ENCODE measurements around the gene INPP4B.

INPP4B gene

DNA sequence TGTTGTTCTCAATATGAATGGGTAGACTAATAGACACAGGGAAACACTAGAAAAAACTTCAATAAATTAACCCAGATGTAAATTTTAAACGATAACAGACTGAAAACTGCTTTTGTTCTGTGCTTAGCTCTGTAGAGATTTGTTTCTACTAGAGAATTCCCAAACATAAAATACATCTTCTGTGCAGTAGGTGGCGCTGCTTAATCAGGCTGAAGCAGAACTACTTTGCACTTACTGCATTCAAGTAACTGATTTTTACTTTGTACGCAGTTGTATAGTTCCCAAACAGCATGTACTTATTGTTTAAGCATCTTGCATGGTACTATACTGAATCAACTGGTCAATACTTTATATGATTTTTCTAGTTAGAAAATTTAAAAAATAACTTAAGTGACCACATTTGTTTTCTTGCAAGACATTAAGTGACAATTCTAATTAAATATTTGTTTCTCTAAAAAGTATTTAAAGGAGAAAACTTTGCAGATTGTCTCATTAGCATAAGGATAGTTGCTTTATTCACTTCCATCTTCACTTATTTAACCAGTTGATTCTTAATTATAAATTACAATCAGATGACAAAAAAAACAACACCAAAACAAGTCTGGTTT is 719.1 kb downstream of the INPP4B start:
- peak; percentile 85 for DNase-seq (ENCODE audit: low read depth)
- H3K36me3 ChIP-seq (ENCODE audit: control insufficient read depth, insufficient read depth, low read length, severe bottlenecking) = no peaks in the 10 kb centered on the region
- H3K9me3 ChIP-seq (ENCODE audit: control insufficient read depth, low read length) = no peaks in the 10 kb centered on the region
- no peak overlapping the region for H3K9ac ChIP-seq (ENCODE audit: low read length)
- no peaks in the 10 kb centered on the region for H3K27me3 ChIP-seq (replicated peaks; ENCODE audit: control insufficient read depth, insufficient read depth, low read length)
- peaks cover 6% of the 10 kb centered on the region for H3K4me1 ChIP-seq (ENCODE audit: control insufficient read depth, insufficient read depth, low read length)
- H3K4me3 ChIP-seq (ENCODE audit: low read length) = no peak overlapping the region

DNA sequence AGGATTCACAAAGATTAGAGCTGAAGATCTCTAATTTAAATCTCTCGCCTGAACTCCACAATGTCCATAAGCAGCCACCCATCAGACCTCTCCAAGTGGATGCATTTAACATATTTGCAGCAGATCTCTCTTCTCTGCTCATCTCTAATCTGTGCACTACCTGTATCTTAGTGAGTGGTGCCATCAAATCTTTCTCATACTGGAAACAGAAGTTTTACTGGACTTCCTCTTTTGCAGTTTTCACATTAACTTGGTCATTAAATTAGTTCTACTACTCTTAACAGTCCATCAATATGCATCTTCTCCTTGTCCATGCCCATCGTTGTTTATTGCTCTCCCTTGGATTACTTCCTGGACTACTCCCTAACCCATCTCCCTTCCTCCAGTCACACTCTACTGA is 721.2 kb downstream of the INPP4B start:
- DNase-seq (ENCODE audit: low read depth) = no peak
- Histone ChIP-seq H3K4me1 (ENCODE audit: control insufficient read depth, insufficient read depth, low read length) (peaks cover 6% of the 10 kb centered on the region), H3K27me3 (replicated peaks; ENCODE audit: control insufficient read depth, insufficient read depth, low read length) (no peaks in the 10 kb centered on the region), H3K9me3 (ENCODE audit: control insufficient read depth, low read length) (no peaks in the 10 kb centered on the region), H3K9ac (ENCODE audit: low read length) (no peak overlapping the region), H3K4me3 (ENCODE audit: low read length) (no peak overlapping the region), H3K36me3 (ENCODE audit: control insufficient read depth, insufficient read depth, low read length, severe bottlenecking) (no peaks in the 10 kb centered on the region)

DNA sequence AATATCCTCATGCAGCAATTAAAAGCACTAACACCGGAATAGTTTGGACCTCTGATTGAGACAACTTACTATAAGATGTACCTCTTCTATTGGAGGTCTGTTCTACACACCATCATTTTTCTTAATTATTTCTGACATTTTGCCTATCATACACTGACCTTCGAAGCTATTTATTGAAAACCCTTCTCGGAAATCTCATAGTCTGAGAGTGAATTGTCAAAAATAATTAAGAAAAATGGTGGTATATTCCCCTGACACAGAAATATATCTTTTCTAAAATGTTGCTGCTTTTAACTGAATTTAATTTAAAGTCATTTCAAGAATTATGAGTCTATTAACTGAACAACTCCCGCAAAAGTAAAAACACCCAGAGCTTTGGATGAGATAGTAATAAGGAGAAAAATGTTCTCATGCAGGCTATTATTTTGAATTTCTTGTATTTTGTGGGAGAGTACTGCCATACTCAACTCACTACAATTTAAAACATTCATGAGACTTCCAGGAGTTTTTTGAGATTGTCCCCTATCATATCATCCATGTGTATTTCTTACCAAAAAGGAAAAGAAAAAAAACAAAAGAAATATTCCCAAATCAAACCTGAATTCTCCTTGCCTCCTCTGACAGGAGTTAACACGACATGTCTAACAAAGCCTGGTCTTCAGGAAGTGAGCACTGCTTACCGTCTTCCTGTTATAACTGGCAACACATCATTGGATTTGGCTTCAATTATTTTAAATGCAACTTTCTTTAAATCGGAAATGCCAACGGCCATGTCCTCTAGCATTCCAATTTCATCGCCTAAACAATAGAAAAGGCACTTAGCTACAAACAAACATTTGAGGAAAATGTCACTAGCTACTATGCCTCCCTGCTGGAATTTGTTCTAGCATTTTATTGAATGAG is 724.4 kb downstream of the INPP4B start:
- DNase-seq (ENCODE audit: low read depth) = no peak
- H3K9ac ChIP-seq (ENCODE audit: low read length) = no peak overlapping the region
- H3K36me3 ChIP-seq (ENCODE audit: control insufficient read depth, insufficient read depth, low read length, severe bottlenecking) = no peaks in the 10 kb centered on the region
- no peaks in the 10 kb centered on the region for H3K4me1 ChIP-seq (ENCODE audit: control insufficient read depth, insufficient read depth, low read length)
- no peaks in the 10 kb centered on the region for H3K27me3 ChIP-seq (replicated peaks; ENCODE audit: control insufficient read depth, insufficient read depth, low read length)
- no peaks in the 10 kb centered on the region for H3K9me3 ChIP-seq (ENCODE audit: control insufficient read depth, low read length)
- H3K4me3 ChIP-seq (ENCODE audit: low read length) = no peak overlapping the region

DNA sequence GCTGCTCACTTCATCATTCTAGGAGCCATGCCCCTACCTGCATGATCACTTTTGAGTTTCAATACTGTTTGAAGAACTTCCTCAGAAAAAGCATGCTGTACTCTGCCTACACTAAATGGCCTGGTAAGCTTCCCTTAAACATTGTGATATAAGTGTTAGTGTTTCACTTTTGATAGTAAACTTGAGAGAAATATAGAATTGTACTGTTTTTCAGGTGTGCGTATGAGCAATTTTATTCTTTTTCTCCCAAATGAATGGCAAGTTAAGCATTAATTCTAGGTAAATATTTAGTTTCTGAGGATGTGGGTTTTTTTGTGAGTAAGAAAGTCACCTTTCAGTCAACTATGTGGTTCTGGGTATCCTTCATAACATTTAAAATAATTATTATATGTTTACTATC is 725.2 kb downstream of the INPP4B start:
- Histone ChIP-seq H3K27me3 (replicated peaks; ENCODE audit: control insufficient read depth, insufficient read depth, low read length) (no peaks in the 10 kb centered on the region), H3K36me3 (ENCODE audit: control insufficient read depth, insufficient read depth, low read length, severe bottlenecking) (no peaks in the 10 kb centered on the region), H3K4me3 (ENCODE audit: low read length) (no peak overlapping the region), H3K9ac (ENCODE audit: low read length) (no peak overlapping the region), H3K4me1 (ENCODE audit: control insufficient read depth, insufficient read depth, low read length) (no peaks in the 10 kb centered on the region), H3K9me3 (ENCODE audit: control insufficient read depth, low read length) (no peaks in the 10 kb centered on the region)
- no peak for DNase-seq (ENCODE audit: low read depth)

DNA sequence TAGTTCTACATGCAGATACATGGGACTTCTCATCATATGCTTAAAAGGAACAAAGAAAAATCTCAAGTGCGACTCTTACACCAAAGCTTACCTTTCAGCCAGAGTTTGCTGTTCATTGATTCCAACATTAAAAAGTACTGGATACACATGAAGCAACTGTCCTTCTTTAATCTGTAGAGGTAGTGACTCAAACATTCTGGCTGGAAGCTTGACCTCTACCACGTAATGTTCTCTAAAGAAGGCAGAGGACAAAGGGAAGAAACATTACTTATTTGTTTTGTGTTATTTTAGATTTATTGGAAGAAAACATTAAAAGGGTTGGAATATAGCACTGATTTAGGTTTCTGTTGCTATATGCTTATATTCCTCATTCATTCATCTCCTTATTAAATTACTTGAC is 733.6 kb downstream of the INPP4B start:
- Histone ChIP-seq H3K4me1 (ENCODE audit: control insufficient read depth, insufficient read depth, low read length) (peaks cover 7% of the 10 kb centered on the region), H3K9me3 (ENCODE audit: control insufficient read depth, low read length) (no peaks in the 10 kb centered on the region), H3K9ac (ENCODE audit: low read length) (no peak overlapping the region), H3K36me3 (ENCODE audit: control insufficient read depth, insufficient read depth, low read length, severe bottlenecking) (no peaks in the 10 kb centered on the region), H3K4me3 (ENCODE audit: low read length) (no peak overlapping the region), H3K27me3 (replicated peaks; ENCODE audit: control insufficient read depth, insufficient read depth, low read length) (no peaks in the 10 kb centered on the region)
- no peak for DNase-seq (ENCODE audit: low read depth)

DNA sequence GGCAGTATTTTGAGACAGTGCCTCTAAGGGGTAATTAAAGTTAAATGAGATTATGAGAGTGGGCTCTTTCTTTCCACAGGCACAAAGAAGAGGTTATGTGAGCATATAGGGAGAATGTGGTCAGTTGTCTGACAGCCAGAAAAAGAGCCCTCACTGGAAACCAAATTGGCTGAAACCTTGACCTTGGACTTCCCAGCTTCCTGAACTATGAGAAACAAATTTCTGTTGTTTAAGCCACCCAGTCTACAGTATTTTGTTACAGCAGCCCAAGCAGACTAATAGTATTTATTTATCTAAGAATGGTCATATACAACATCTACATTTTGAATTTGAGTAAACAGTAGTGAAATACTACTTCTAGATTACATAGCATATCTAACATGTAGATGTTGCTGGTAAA is 736.0 kb downstream of the INPP4B start:
- no peaks in the 10 kb centered on the region for H3K9me3 ChIP-seq (ENCODE audit: control insufficient read depth, low read length)
- H3K4me3 ChIP-seq (ENCODE audit: low read length) = no peak overlapping the region
- H3K27me3 ChIP-seq (replicated peaks; ENCODE audit: control insufficient read depth, insufficient read depth, low read length) = no peaks in the 10 kb centered on the region
- DNase-seq (ENCODE audit: low read depth) = no peak
- peaks cover 7% of the 10 kb centered on the region for H3K4me1 ChIP-seq (ENCODE audit: control insufficient read depth, insufficient read depth, low read length)
- no peaks in the 10 kb centered on the region for H3K36me3 ChIP-seq (ENCODE audit: control insufficient read depth, insufficient read depth, low read length, severe bottlenecking)
- H3K9ac ChIP-seq (ENCODE audit: low read length) = no peak overlapping the region

DNA sequence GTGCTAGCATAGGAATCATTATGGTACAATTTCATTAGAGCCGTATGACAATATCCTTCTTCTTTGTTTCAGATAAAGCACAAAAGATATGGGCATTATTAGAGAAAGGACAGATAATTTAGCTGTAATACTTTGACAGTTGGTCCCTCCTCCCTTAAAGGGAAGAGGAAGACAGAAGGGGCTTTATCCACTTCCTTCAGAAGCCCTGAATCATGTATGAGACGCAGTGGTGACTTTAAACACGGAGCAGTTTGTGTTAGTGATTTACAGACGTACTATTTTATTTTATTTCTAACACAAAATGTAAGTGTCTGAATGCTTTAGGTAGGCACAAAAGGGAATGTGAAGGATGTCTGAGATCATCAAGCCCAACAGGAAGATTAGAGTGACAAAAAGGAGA is 742.1 kb downstream of the INPP4B start:
- no peaks in the 10 kb centered on the region for H3K27me3 ChIP-seq (replicated peaks; ENCODE audit: control insufficient read depth, insufficient read depth, low read length)
- H3K4me3 ChIP-seq (ENCODE audit: low read length) = no peak overlapping the region
- H3K36me3 ChIP-seq (ENCODE audit: control insufficient read depth, insufficient read depth, low read length, severe bottlenecking) = no peaks in the 10 kb centered on the region
- no peak for DNase-seq (ENCODE audit: low read depth)
- no peaks in the 10 kb centered on the region for H3K9me3 ChIP-seq (ENCODE audit: control insufficient read depth, low read length)
- H3K4me1 ChIP-seq (ENCODE audit: control insufficient read depth, insufficient read depth, low read length) = no peaks in the 10 kb centered on the region
- no peak overlapping the region for H3K9ac ChIP-seq (ENCODE audit: low read length)

DNA sequence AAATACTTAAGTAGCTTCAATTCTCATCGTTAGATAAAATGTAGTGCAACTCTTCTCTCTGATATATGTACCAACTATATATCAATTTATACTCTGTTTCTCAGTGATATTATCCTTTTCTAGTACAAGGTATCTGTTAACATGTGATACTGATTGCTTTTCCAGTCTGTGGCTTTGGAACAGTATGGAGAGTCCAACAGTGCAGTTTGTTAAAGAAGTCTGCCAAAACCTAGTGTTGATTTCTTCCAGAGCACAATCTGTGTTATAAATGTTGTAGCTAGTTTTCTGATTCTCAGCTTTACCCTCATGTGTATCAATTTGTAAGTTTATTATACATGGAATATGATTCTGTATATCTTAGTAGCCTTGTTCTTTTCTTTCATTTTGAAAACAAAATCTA is 744.7 kb downstream of the INPP4B start:
- no peaks in the 10 kb centered on the region for H3K27me3 ChIP-seq (replicated peaks; ENCODE audit: control insufficient read depth, insufficient read depth, low read length)
- H3K4me3 ChIP-seq (ENCODE audit: low read length) = no peak overlapping the region
- H3K9ac ChIP-seq (ENCODE audit: low read length) = no peak overlapping the region
- no peaks in the 10 kb centered on the region for H3K36me3 ChIP-seq (ENCODE audit: control insufficient read depth, insufficient read depth, low read length, severe bottlenecking)
- H3K9me3 ChIP-seq (ENCODE audit: control insufficient read depth, low read length) = no peaks in the 10 kb centered on the region
- DNase-seq (ENCODE audit: low read depth) = no peak
- H3K4me1 ChIP-seq (ENCODE audit: control insufficient read depth, insufficient read depth, low read length) = peaks cover 5% of the 10 kb centered on the region

DNA sequence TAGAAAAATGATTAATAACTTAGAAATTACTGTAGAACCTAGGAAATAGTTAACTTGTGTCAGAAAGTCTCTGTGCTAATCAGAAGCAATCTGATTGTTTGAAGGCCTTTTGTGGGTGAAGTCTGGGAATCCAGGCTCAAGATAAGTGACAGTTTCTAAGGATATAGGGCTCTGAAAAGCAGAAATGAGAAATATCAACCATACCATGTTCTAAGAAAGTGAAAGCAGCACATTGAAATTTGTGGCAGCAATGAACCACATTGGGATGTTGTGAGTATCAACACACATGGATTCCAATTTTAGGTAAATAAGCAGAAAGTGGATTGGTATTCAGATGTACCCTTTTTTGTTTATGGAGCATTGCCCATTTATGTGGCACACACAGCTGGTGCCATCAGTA is 745.2 kb downstream of the INPP4B start:
- H3K9me3 ChIP-seq (ENCODE audit: control insufficient read depth, low read length) = no peaks in the 10 kb centered on the region
- no peaks in the 10 kb centered on the region for H3K36me3 ChIP-seq (ENCODE audit: control insufficient read depth, insufficient read depth, low read length, severe bottlenecking)
- H3K4me3 ChIP-seq (ENCODE audit: low read length) = no peak overlapping the region
- H3K27me3 ChIP-seq (replicated peaks; ENCODE audit: control insufficient read depth, insufficient read depth, low read length) = no peaks in the 10 kb centered on the region
- no peak for DNase-seq (ENCODE audit: low read depth)
- no peak overlapping the region for H3K9ac ChIP-seq (ENCODE audit: low read length)
- H3K4me1 ChIP-seq (ENCODE audit: control insufficient read depth, insufficient read depth, low read length) = peaks cover 10% of the 10 kb centered on the region

DNA sequence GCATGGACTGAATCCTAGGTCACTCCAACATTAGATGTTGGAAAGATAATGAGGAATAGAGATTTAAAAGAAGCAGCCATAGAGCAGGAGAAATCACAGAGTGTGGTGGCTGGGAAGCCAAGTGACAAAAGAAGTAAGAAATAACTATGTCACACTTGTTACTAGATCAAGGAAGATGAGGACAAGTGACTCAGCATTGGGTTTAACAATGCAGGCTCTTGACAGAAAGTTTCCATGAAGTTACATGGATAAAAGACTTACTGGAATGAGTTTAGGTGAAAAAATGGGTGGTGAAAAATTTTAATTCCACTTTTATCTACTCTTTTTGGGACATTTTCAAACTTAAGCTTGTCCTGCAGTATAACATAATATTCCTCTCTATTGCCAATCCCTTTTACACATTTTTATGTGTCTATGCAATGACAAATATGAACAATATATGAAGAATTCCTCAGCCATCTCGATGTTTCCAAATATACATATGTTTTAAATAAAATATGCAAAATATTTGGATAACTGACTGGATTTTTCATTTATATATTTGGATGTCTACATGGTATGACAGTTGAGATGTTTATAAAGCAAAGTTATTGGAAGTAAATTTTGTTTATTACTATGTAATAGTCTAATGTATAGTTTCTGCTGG is 747.1 kb downstream of the INPP4B start:
- H3K9ac ChIP-seq (ENCODE audit: low read length) = no peak overlapping the region
- peaks cover 17% of the 10 kb centered on the region for H3K4me1 ChIP-seq (ENCODE audit: control insufficient read depth, insufficient read depth, low read length)
- no peaks in the 10 kb centered on the region for H3K27me3 ChIP-seq (replicated peaks; ENCODE audit: control insufficient read depth, insufficient read depth, low read length)
- no peaks in the 10 kb centered on the region for H3K9me3 ChIP-seq (ENCODE audit: control insufficient read depth, low read length)
- DNase-seq (ENCODE audit: low read depth) = peak; percentile 15
- H3K36me3 ChIP-seq (ENCODE audit: control insufficient read depth, insufficient read depth, low read length, severe bottlenecking) = no peaks in the 10 kb centered on the region
- no peak overlapping the region for H3K4me3 ChIP-seq (ENCODE audit: low read length)

DNA sequence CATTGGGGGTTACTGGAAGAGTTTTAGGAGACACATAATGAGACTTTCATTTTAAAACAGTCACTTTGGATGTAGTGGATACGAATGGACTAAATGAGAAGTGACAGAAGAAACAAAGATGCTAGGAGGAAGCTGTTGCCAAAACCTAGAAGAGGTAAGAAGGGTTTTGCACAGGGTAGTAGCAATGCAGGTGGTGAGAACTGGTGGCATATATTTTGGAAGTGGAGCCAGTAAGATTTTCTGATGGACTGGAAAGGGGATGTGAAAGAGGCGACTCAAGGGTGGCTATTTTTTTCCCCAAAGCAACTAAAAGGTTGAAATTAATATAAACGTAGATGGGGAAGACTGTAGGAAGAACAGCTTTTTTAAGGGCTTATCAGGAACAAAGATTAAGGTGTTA is 747.7 kb downstream of the INPP4B start:
- H3K4me1 ChIP-seq (ENCODE audit: control insufficient read depth, insufficient read depth, low read length) = peaks cover 17% of the 10 kb centered on the region
- H3K9ac ChIP-seq (ENCODE audit: low read length) = no peak overlapping the region
- no peak for DNase-seq (ENCODE audit: low read depth)
- H3K4me3 ChIP-seq (ENCODE audit: low read length) = no peak overlapping the region
- H3K36me3 ChIP-seq (ENCODE audit: control insufficient read depth, insufficient read depth, low read length, severe bottlenecking) = no peaks in the 10 kb centered on the region
- H3K27me3 ChIP-seq (replicated peaks; ENCODE audit: control insufficient read depth, insufficient read depth, low read length) = no peaks in the 10 kb centered on the region
- no peaks in the 10 kb centered on the region for H3K9me3 ChIP-seq (ENCODE audit: control insufficient read depth, low read length)

Data from adipocyte (in vitro differentiated cells).